ENCODE data around the gene SLC4A5.

DNA sequence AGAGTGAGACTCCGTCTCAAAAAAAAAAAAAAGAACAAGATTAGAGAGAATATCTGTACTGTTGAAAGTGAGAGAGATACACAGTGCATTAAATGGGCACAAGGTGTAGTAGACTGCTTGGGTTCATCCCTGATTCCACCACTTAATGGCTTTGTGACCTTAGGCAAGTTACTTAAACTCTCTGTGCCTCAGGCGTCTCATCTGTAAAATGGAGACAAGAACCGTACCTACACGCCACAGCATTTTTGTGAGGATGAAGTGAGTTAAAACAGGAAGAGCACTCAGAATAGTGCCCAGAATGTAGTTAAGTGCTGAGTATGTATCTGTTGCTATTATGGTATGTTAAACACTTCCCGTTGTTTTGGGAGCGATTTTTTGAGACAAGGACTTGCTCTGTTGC is 80.5 kb downstream of the SLC4A5 start:
- TF ChIP-seq, protein P1, sequence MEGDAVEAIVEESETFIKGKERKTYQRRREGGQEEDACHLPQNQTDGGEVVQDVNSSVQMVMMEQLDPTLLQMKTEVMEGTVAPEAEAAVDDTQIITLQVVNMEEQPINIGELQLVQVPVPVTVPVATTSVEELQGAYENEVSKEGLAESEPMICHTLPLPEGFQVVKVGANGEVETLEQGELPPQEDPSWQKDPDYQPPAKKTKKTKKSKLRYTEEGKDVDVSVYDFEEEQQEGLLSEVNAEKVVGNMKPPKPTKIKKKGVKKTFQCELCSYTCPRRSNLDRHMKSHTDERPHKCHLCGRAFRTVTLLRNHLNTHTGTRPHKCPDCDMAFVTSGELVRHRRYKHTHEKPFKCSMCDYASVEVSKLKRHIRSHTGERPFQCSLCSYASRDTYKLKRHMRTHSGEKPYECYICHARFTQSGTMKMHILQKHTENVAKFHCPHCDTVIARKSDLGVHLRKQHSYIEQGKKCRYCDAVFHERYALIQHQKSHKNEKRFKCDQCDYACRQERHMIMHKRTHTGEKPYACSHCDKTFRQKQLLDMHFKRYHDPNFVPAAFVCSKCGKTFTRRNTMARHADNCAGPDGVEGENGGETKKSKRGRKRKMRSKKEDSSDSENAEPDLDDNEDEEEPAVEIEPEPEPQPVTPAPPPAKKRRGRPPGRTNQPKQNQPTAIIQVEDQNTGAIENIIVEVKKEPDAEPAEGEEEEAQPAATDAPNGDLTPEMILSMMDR (IDR thresholded peaks at IDR 0.05), result no peak
- no peak for TF ChIP-seq ZFX (IDR thresholded peaks at IDR 0.05; ENCODE audit: borderline replicate concordance)

All from 22Rv1 (cell line).